Uterus (tissue), 2 donors: ENCODE results near the gene CHST9.

Experiments
- CTCF ChIP-seq, 4 experiments: fragments of 200-600 bp in 2 of 4; fragments of 450-650 bp in 2 of 4; sonication (generic) in 2 of 4; IDR thresholded peaks; one replicate each; pipeline ENCODE4 v1.5.1; 2016 to 2019; ENCODE audit warnings: antibody characterized with exemption in 4 of 4, mild to moderate bottlenecking in 2 of 4, moderate library complexity in 1 of 4
- POLR2A ChIP-seq, 2 donors: fragments of 450-650 bp; IDR thresholded peaks; one replicate each; pipeline ENCODE4 v1.6.1; 2016; ENCODE audit warnings: antibody characterized with exemption in 2 of 2, mild to moderate bottlenecking in 1 of 2, moderate library complexity in 1 of 2

- no peak for TF ChIP-seq POLR2A (IDR thresholded peaks at IDR 0.05)
- no peak for TF ChIP-seq CTCF (IDR thresholded peaks at IDR 0.05)
Measured at GRCh38 chr18:27135504-27136207, 49.5 kb downstream of the CHST9 start.
